ENCODE data around the gene PIM3. TPM values are rescaled to one million over a fixed set of nuclear protein-coding genes. Genes with fewer than 3 reads are reported as not detected.

PIM3 gene
- 111 and 113 TPM in 2 replicates for total RNA-seq

DNA sequence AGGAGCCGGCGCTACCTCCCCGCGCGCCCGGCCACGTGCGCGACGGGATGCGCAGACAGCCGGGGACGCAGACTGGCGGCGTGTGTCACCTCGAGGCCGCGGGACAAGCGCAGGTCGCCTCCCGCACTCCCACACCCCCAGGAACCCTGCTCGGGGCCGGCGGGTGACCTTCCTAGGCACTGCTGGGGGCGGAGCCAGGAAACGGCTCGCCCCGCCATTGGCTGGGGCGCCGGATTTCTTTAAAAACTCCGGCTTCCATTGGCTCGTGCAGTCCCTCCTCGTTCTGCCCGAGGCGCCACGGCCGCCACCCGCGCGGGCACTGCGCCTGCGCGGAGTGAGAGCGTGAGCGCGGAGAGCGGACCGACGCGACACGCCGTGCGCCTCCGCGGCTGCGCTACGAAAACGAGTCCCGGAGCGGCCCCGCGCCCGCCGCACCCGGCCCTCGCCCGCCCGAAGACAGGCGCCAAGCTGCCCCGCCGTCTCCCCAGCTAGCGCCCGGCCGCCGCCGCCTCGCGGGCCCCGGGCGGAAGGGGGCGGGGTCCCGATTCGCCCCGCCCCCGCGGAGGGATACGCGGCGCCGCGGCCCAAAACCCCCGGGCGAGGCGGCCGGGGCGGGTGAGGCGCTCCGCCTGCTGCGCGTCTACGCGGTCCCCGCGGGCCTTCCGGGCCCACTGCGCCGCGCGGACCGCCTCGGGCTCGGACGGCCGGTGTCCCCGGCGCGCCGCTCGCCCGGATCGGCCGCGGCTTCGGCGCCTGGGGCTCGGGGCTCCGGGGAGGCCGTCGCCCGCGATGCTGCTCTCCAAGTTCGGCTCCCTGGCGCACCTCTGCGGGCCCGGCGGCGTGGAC is at the start of gene PIM3:
PIM3 (plus strand) TSS at position 614 of the 846 bp plus-strand sequence; CDS start at position 790, 176 bp downstream.

GRCh38 chr22:49917974-49918910 is 42.3 kb upstream of the PIM3 start, which contains the start of the genes ALG12 and CRELD2:
Gene ALG12 (minus strand): TSS chr22:49918438. CDS start chr22:49913765, 4,673 bp downstream.
Gene CRELD2 (plus strand): TSS chr22:49918634. CDS start chr22:49918770, 136 bp downstream.

GRCh38 chr22:50012211-50013181 is 51.9 kb downstream of the PIM3 start, which contains the start of gene IL17REL:
Gene IL17REL (minus strand): TSS chr22:50012765. CDS start chr22:50012646, 119 bp downstream.

Other genes with a start within 250 kb of the PIM3 start
- 19.8 and 26.2 TPM in 2 replicates for gene BRD1, start 132.9 kb upstream of the PIM3 start, total RNA-seq
- gene ZBED4, start 106.9 kb upstream of the PIM3 start, total RNA-seq = 17.3 and 18.1 TPM in 2 replicates
- gene ALG12, start 42.3 kb upstream of the PIM3 start, total RNA-seq = 14.0 and 17.3 TPM in 2 replicates
- 24.1 and 47.0 TPM in 2 replicates for gene CRELD2, start 42.1 kb upstream of the PIM3 start, total RNA-seq
- not detected in 2 replicates for gene IL17REL, start 52.0 kb downstream of the PIM3 start, total RNA-seq
- not detected in 2 replicates for gene TTLL8, start 97.5 kb downstream of the PIM3 start, total RNA-seq
- gene MLC1, start 124.7 kb downstream of the PIM3 start, total RNA-seq = under 0.01 and 0.72 TPM in 2 replicates
- 0.48 and 0.64 TPM in 2 replicates for gene MOV10L1, start 129.2 kb downstream of the PIM3 start, total RNA-seq
- gene PANX2, start 210.0 kb downstream of the PIM3 start, total RNA-seq = under 0.01 and 0.48 TPM in 2 replicates
- 34.7 and 40.0 TPM in 2 replicates for gene TRABD, start 225.1 kb downstream of the PIM3 start, total RNA-seq
- 33.0 and 47.5 TPM in 2 replicates for gene SELENOO, start 240.2 kb downstream of the PIM3 start, total RNA-seq

Measured in tracheal epithelial cell (primary cell).